ENCODE measurements around the gene PRRX1.

GRCh38 chr1:170727963-170728362, 64.0 kb downstream of the PRRX1 start:
- TF ChIP-seq CTCF (IDR thresholded peaks at IDR 0.05; ENCODE audit: low read depth, low read length), result no peak
- no peak for TF ChIP-seq EZH2phosphoT487 (IDR thresholded peaks at IDR 0.05; ENCODE audit: low read depth)

All from OCI-LY3 (cell line).